ENCODE results near the gene GPR55.

Gene GPR55

DNA sequence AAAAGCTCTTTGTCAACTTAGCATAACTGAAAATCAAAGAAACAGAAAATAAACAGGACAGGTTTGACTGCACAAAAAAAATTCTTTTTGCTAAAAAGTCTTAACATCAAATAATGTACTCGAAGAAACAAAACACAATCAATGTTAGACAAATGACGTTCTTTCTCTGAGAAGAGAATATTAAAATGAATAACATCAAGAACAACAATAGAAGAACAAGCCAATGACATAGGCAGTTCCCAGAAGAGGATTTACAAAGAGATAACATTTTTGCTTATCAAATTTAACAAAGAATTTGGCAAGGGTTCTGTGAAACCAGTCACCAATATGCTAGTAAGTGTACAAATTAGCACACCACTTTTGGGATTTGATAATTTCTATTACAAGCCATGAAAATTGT lies 5.8 kb downstream of the GPR55 start:
- no peak for DNase-seq (ENCODE audit: low spot score)

DNA sequence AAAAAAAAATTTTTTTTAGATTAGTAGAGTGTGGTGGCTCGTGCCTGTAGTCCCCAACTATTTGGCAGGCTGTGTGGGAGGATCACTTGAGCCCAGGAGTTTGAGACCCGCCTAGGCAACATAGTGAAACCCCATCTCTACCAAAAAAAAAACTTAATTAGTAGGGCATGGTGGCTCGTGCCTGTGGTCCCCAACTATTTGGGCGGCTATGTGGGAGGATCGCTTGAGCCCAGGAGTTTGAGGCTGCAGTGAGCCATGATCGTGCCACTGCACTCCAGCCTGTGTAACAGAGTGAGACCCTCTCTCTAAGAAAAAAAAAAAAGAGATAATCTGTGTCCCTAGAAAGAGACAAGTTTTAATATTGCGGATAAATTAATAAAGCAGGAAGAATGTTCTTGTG lies 8.8 kb downstream of the GPR55 start:
- DNase-seq (ENCODE audit: low spot score): no peak

DNA sequence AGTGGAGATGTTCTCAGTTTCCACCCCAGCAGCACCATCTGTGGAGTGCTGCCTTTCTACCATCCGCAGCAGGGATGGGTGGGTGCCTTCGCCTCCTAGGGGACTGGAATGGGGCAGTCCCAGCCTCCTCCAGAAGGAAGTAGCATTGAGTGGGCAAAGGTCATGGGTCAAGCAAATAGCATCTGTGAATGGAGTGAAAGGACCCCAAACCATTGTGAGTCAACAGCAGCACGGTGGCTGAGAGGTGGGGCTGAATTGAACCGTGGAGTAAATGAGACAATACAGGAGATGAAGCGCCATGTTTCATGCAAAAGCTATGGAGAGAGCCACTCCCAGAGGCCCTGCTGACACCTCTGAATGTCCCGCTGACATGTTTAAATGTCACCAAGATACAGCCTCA lies 9.7 kb downstream of the GPR55 start:
- DNase-seq (ENCODE audit: low spot score): no peak

DNA sequence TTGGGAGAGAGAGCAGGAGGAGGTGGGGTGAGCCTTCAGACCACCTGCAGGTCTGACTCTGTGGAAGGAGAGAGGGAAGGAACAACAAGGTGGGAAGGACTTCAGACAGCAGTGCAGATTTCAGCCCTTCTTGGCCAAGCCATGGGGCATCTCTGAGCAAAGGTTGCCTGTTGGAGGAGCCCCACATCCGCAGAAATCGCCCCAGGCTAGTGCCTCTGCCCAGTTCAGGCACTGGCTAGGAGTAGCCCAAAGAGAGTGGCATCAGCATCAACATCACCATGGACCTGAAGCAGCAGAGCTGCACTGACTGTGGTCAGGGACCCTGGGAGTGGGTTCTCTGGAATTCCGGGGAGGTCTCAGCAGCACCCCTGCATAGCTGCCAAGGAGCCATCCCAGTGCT lies 10.2 kb downstream of the GPR55 start:
- no peak for DNase-seq (ENCODE audit: low spot score)

DNA sequence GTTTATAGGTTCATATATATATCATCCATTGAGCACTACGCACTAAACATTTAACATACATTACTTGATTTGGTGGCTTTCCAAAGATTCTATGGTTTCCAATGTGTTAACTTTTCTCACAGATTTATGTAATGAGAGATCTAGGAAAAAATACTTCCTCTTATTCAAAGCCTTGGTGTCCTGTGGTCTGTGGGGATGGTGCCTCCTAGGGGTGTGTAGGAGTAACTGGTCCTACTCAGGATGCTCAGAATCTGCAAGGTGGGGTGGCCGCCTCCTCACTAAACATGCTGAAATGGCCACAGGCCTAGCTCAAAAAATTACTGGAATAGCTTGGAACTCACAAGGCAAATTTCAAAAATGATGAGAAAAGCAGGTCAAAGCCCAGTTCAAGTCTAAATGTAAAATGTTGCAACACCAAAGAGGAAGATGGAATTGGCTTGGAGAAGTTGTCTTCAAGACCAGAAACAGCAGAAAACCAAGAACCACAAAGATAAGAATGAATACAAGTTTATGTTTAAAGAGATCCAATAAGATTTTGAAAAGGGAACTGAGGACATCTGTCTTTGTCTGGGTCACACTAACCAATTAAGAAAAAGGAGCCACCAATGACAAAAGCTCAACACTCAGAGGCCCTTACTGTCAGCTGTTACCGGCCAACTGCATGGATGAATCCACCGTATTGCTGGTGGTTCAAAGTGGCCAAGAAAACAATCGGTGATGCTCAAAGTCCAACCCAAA lies 11.5 kb downstream of the GPR55 start:
- DNase-seq (ENCODE audit: low spot score): peak; percentile 42

DNA sequence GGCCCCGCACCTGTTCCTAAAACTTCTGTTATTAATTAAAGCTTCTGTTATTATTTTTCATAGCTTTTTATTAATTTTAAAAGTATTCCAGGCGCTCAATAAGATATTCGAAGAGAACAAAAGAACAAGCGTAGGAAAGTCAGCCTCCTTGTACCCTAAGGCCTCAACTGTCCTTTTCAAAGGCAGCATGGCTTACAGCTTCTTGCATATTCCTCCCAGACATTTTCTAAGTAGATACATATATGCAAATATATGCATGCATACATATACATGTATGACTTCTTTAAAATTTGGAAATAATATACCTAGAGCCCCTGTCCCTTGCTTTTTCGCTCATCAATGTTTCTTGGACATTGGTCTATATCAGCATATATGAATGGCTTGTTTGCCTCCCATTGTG lies 12.3 kb downstream of the GPR55 start:
- DNase-seq (ENCODE audit: low spot score): no peak

DNA sequence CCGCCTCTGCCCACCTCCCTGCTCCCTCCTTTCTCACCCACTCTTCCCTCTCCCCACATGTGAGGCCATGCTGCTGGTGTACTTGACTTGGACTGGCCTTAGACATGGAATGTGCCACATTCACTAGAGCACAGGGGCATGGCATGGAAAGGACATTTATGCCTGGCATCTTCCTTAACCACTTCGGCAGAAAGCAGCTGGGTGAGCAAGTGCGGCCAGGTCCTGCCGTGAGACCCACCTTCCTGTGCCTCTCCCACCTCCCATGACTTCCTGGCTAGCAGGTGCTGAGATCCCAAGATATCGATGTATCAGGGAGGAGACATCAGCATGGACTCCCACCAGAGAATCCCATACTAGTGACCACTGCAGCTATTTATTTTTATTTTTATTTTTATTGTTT lies 13.0 kb downstream of the GPR55 start:
- no peak for DNase-seq (ENCODE audit: low spot score)

DNA sequence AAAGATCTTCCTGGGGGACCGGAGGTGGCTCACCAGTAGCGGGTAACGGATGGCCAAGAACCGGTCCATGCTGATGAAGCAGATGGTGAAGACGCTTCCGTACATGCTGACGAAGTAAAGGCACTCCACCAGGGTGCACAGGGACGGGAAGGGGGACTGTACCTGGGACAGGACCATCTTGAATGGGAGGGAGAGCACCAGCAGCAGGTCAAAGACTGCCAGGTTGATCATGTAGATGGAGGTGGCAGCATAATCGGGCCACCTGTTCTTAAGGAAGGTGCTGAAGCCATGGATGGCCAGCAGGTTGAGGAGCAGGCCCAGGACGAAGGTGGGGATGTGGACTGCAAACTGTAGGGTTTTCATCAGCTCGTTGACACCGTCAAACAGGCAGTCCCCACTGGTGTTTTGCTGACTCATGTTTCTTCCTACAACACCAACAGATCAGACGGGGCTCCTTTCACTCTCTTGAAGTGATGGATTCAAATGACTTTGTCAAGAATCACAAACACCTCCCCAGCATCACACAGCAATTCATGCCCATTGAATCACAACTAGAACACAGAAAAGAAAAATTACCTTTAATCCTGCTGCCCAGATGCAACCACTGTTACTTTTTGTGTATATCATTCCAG lies 14.4 kb downstream of the GPR55 start:
- DNase-seq (ENCODE audit: low spot score): no peak

DNA sequence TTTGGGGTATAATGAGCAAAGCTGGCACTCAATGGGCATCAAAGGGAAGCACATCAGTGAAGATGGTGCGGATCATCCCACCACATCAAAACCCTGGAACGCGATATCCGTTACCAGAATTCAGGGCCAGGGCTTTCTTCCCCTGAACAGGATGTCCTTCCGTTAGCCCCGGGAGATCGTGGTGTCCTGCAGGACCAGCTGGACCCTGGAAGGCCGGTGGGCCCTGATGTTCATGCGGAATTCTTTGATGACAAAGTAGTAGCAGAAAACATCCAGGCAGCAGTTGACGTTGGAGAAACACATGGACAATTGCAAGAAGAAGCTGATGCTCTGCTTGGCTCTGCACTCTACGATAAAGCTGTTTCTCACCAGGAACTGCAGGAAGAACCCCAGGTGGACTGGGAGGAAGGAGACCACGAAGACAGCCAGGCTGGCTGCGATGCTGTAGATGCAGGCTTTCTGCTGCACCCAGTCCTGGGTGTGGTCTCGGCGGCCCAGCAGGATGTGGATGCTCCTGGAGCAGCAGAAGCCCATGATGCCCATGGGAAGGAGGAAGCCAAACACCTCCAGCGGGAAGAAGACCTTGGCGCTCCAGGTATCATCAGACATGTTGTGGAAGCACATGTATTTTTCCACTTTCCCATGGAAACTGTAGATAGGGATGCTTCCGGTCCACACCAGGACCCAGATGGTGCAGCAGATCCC lies 15.0 kb downstream of the GPR55 start:
- DNase-seq (ENCODE audit: low spot score): no peak

DNA sequence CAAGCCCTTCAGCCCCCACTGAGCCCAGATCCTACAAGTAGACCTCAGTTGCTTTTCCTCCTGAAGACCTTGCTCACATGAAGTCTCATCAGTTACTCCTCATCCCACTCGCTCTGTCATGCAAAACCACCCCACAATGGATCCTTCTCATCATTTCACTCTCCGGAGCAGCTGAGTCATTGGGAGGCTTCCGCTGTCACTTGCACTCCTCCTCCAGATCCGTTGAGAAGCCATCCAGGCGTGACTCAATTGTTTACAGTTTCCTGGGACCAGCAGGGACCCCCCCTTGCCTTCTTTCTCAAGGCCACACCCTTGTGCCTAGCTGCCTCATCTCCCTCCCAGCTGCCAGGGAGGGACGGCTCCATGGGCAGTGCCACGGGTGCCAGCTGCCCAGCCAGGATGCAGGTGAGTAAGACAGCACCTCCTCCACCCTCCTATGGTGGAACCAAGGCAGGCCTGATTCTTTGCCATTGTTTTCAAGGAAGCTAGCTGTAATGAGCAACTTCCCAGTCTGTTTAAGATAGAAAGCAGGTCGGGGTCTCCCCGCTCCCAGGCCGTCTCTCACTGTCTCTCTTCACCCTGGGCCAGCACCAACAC lies 16.3 kb downstream of the GPR55 start:
- DNase-seq (ENCODE audit: low spot score): no peak

DNA sequence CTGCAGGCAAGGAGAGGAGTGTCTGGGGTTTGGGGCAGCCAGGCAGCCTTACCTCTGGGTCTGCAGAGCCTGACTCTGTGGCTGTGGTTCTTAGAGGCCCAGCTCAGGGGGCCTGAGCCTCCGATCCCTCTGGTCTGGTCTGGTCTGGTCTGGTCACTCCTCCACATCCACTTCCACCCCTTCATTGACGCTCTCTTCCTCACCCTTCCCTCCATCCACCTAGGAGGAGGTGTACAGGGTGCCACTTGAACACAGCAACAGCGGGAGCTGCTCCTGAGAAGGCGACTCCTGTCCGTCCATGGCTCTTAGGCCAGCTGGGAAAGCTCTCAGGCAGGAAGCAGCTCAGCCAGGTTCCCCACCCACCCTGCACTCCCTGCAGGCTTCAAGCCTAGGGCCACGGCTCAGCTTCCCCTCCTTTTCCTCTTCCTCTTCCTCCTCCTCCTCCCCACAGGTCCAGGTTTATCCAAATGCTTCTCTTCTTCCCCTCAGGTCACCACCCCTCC lies 16.9 kb downstream of the GPR55 start:
- DNase-seq (ENCODE audit: low spot score): no peak

DNA sequence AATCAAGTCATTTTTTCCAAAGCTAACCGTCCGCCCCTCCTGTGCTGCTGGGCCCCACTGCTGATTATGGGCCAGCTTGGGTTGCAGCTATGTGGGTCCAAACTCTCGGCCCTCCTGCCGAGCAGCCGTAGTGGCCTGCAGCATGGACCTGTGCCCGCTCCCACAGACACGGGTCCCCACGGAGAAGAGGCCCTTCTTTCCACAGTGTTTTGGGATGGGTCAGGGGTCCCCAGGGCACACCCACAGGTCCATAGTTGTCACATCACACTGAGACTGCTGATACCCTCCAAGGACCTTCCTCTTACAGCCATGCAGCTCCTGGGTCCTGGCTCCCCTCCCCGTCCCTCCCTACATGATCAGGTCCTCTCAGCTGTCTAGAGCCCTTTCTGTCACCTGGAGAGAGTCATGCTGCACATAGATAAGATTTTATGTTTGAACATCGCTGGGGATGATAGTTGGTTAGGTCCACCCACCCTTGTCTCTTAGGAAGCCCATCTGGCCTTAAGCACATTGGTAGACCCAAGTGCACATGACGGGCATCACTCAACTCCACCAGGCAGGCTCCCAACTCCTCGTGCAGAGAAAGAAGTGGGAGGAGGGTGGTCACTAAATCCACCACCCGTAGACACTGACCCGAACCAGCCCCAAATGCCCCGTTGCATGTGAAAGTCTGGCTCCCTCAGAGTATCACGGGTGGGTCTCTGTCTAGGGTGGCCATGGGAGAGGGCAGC lies 17.5 kb downstream of the GPR55 start:
- DNase-seq (ENCODE audit: low spot score): no peak

DNA sequence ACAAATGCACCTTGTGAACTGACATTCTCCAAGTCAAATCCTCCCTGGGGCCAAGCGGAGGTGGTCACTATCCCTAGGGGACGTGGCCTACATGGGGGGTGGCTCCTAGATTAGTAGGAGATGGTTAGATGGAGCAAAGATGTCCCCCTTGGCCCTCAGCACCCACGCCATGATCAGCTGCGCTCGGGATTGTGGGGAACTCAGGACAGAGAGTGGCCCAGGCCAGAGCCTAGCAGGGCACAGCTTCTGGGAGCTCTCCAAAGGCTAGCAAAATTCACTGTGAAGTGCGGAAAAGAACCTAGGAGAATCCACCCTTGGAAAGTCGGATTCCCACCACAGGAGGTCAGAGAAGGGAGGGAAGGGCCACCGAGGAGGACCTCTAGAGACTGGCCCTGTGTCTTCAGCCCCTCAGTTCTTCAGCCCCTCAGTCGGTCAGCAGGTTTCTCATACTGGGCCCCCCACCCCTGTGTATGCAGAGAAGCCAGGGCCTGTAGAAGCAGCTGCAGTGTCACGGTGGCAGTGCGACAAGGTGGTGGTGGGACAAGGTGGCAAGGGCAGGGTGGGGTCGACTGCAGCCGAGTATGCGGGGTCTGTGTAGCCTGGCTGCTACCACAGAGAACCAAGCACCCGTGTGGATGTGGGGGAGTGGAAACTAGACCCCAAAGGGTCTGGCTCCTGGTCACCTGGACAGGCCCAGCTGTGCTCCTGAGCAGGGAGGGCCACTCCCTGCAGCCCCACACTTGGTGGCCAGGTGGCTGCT lies 18.4 kb downstream of the GPR55 start:
- DNase-seq (ENCODE audit: low spot score): no peak

DNA sequence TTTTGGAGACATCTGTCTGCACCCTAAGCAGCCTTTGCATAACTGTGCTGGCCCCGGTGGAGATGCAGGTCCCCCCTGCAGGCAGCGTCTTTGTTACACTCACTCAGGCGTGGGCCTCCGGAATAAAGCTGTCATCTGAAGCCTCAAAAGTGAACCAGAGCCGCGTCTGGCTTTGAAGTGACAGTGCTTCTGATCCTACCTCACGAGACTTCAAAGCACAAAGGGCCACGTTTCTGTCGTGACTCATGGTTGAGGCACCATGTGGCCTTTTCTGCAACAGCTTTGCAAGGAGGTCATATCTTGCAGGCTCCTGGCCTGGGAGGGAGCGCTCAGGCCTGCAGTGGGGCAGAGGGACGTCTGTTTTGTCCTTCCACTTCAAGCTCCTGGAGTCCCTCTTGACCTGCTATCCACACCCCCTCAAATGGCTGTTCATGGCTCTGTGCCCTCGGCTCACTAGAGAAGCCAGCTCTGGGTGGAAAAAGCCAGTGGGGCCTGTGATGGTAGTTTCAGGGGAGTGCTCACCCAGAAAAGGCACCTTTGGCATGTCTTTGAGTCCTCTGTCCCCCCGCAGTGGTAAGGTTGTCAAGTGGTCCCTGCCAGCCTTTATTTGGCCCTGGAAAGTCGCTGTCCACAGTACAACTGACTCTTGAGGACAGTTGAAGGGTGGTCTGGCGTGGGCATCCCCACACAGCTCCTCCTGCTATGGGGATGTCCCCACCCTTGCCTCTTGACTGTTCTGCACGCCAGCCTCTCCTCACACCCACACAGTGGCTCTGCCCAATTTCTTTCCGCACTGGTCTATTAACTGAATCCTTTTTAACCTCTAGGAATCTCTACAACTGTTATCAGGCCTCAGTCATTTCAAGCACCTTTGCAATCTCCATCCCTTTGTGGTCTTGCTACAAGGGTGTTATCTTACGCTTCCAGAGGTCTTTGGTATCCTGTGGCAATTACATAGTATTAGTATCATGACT lies 19.3 kb downstream of the GPR55 start:
- no peak for DNase-seq (ENCODE audit: low spot score)

DNA sequence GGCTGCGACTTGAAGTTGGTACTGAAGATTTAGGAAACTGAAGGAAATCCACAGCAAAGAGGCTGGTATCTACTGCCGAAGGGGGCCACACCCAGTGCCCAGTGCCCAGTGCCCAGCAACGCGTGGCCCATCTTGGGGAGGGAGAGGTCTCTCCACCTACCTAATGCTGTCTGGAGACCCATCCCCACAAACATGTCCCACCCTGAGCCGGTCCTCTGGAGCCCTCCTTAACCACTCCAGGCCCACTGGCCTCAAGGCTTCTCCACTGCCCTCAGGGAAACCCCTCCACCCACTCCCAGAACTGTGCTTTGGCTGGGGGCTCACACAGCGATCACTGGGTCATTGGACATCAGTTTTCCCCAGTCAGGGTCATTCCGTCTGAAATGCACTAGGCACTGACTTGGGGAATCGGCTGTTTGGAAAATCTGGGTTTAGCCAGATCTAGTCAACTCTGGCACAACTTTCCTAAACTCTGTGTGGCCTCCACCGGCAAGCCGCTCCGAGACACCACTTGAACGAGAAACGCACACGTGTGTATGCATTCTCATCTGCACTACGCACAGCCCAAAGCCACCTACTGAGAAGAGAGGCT lies 20.1 kb downstream of the GPR55 start:
- DNase-seq (ENCODE audit: low spot score): no peak

DNA sequence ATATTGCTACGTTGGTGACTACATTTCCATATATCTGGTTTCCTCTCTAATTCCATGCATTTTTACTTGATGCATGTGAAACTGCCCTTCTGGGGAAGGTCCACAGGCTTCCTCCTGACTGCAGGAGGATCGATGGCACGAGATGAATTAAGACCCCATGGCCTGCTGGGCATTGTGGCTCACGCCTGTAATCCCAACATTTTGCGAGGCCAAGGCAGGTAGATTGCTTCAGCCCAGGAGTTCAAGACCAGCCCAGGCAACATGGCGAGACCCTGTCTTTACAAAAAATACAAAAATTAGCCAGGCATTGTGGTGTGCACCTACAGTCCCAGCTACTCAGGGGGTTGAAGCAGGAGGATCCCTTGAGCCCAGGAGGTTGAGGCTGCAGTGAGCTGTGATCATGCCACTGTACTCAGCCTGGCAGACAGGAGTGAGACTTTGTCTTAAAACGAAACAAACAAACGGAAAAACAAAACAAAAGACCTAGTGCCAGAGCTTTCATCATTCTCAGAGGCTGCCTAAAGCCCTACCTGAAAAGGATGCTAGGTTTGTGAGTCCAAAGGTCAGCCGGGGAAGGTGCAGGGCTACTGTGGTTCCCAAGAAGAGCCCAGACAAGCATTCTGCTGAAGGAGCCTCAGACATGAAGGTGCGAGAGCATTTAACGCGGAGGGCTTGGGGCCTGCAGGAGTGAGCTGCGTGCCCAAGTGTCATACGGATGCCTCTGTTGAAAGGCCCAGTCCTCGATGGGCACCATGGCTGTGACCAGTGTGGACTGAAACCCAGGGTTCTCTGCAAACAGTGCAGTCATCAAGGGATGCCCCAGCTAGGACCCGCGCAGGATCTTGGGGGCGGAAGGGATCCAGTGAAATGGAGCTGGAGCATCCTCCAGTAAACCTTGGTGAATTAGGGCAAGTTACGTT lies 21.6 kb downstream of the GPR55 start:
- no peak for DNase-seq (ENCODE audit: low spot score)

DNA sequence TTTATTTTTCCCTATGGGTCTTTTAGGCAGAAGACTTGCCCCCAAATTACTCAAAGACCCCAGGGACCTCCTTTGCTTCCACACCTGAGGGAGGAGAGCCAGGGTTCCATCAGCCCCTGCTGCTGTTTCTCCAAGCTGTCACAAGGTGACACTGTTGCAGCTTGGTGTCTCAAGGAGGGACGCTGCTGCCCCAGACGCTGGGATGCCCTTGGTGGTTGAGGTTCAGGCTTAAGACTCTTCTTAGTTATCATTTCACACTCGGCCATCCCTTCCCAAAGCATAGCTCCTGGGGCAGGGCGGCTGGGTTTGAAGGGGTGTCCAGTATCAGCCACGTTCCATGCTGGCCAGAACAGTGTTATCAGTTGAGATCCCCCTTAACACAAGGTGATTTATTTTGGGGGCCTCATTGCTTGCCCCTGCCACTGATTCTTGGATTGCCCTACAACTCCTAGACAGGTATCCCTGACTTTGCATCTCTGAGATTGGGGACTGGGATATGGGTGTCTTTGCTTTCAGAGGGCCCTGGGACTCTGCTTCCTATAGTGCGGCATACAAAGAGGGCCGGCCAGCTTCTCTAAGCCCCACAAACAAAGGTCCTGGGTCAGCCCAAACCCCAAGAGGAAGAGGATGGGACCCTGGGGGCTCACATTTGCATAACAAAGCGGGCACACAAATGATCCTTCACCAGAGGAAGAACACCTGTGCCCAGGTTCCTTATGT lies 22.7 kb downstream of the GPR55 start:
- DNase-seq (ENCODE audit: low spot score): peak; percentile 53

DNA sequence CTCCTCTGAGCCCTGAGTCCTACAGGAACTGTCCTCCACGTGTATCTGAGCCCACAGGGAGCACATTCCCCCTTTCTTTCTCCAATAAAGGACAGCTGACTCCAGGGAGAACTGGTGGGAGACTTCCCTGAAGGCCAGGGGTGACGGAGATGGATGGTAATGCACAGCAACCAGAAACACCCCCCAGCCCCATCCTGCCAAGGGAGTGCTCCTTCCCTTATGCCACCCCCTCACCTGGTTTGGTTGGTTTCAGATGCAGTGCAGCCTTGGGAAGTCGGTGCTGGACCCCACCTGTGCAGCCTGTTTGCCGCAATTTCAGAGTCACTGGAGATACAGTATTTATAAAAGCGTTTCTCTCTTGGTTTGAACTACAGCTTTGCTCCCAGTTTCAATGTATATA lies 24.0 kb downstream of the GPR55 start:
- DNase-seq (ENCODE audit: low spot score): no peak

All from pons (tissue), 1 donor.